SK-MEL-5 (cell line): ENCODE results near the gene C5orf46. TPM values are rescaled to one million over a fixed set of nuclear protein-coding genes. Genes with fewer than 3 reads are reported as not detected.
"Not testable (repeated sequence)": the region's sequence is repeated elsewhere in the genome, so short reads cannot be mapped to it uniquely, and the experiment has no call there.

ENCODE experiments used
- DNase-seq: peaks from one replicate; pipeline ENCODE4 v3.0.0-alpha.2; 2016; ENCODE audit warnings: low read depth, low spot score
- in situ Hi-C: cut with HindIII; loops from 2 replicates; pipeline ENCODE4 v1.10.0; 2016; ENCODE audit warnings: low sequenced_read_pairs, high pct_unique_total_duplicates, low pct_unique_long_range_greater_than_20kb
- polyA plus RNA-seq, 2 experiments: library from polyadenylated mRNA; depleted of rRNA; stranded (reverse); fragments of >200 nt; gene quantifications; 2 replicates each; pipeline ENCODE4 v1.2.3, GENCODE V29; 2015
- total RNA-seq: library from RNA; depleted of rRNA; stranded (reverse); fragments of >200 nt; shearing (Covaris generic); gene quantifications from 2 replicates; pipeline ENCODE4 v1.2.3, GENCODE V29; 2014; rRNA removed

Gene C5orf46
- total RNA-seq: not detected in 2 replicates
- polyA plus RNA-seq (2015; cell fraction: cytosol; rRNA removed): 0.48 TPM in 1 of 2 replicates, not detected in the other
- not detected in 2 replicates for polyA plus RNA-seq (2015; cell fraction: nucleus; rRNA removed)

GRCh38 chr5:147906326-147907095, at the start of gene C5orf46:
Gene C5orf46 (minus strand): TSS chr5:147906538. CDS start chr5:147906501, 37 bp downstream.
- in situ Hi-C loops: no loop called here
- DNase-seq: peak; percentile 61

GRCh38 chr5:147954971-147955370, 48.6 kb upstream of the C5orf46 start:
- in situ Hi-C loops: no loop called here
- no peak for DNase-seq

- in situ Hi-C loops: no loop called here
- peak; percentile 78 for DNase-seq
Observed at GRCh38 chr5:147949711-147950573, 43.6 kb upstream of the C5orf46 start.

GRCh38 chr5:147946658-147947274, 40.4 kb upstream of the C5orf46 start:
- DNase-seq, in situ Hi-C loops: not testable (repeated sequence)

- no peak for DNase-seq
- in situ Hi-C loops: loop anchor here (10.0 kb wide), 1 partner anchor 55 kb away; no protein-coding TSS in a partner anchor
Observed at GRCh38 chr5:147939431-147940114, 33.2 kb upstream of the C5orf46 start.

GRCh38 chr5:147935032-147935431, 28.7 kb upstream of the C5orf46 start:
- in situ Hi-C loops: loop anchor here (10.0 kb wide), 1 partner anchor 50 kb away; no protein-coding TSS in a partner anchor

GRCh38 chr5:147930769-147931168, 24.4 kb upstream of the C5orf46 start:
- in situ Hi-C loops: loop anchor here (10.0 kb wide), 1 partner anchor 46 kb away; no protein-coding TSS in a partner anchor
- DNase-seq: no peak

More at GRCh38 chr5:147935032-147935431, 28.7 kb upstream of the C5orf46 start:
- DNase-seq: peak; percentile 79

- in situ Hi-C loops: no loop called here
- DNase-seq: no peak
Observed at GRCh38 chr5:147927901-147928300, 21.6 kb upstream of the C5orf46 start.

GRCh38 chr5:147925020-147925419, 18.7 kb upstream of the C5orf46 start:
- no peak for DNase-seq
- in situ Hi-C loops: no loop called here

- in situ Hi-C loops: no loop called here
- DNase-seq: no peak
Observed at GRCh38 chr5:147921136-147921535, 14.8 kb upstream of the C5orf46 start.

GRCh38 chr5:147920420-147921030, 14.2 kb upstream of the C5orf46 start:
- no peak for DNase-seq
- in situ Hi-C loops: no loop called here

GRCh38 chr5:147918899-147919298, 12.6 kb upstream of the C5orf46 start:
- DNase-seq: no peak
- in situ Hi-C loops: no loop called here

GRCh38 chr5:147918101-147918685, 11.9 kb upstream of the C5orf46 start:
- no peak for DNase-seq
- in situ Hi-C loops: no loop called here

GRCh38 chr5:147913786-147914185, 7.4 kb upstream of the C5orf46 start:
- in situ Hi-C loops: no loop called here
- no peak for DNase-seq

GRCh38 chr5:147912011-147912410, 5.7 kb upstream of the C5orf46 start:
- DNase-seq: no peak
- in situ Hi-C loops: no loop called here

GRCh38 chr5:147911427-147911826, 5.1 kb upstream of the C5orf46 start:
- no peak for DNase-seq
- in situ Hi-C loops: no loop called here
